Left ventricle myocardium inferior (tissue), 1 donor: Measurements from ENCODE around the gene RGS6. TPM values are rescaled to one million over a fixed set of nuclear protein-coding genes. Genes with fewer than 3 reads are reported as not detected.
"Not testable (repeated sequence)": the region's sequence is repeated elsewhere in the genome, so short reads cannot be mapped to it uniquely, and the experiment has no call there.

Experiments
- DNase-seq: peaks from one replicate; pipeline ENCODE4 v3.0.0-alpha.2; 2020
- H3K27ac ChIP-seq: fragments of 200-600 bp; replicated peaks from 2 replicates; pipeline ENCODE4 v1.8.0; 2021
- H3K27me3 ChIP-seq: fragments of 200-600 bp; 2 replicates; pipeline ENCODE4 v1.8.0; 2021; ENCODE audit warnings: low read depth
- H3K36me3 ChIP-seq: fragments of 200-600 bp; 2 replicates; pipeline ENCODE4 v1.8.0; 2021
- H3K4me1 ChIP-seq: fragments of 200-600 bp; 2 replicates; pipeline ENCODE4 v1.8.0; 2021
- H3K4me3 ChIP-seq: fragments of 200-600 bp; 2 replicates; pipeline ENCODE4 v1.8.0; 2021; ENCODE audit warnings: mild to moderate bottlenecking, moderate library complexity
- H3K9me3 ChIP-seq: fragments of 200-600 bp; replicated peaks from 2 replicates; pipeline ENCODE4 v1.8.0; 2021
- intact Hi-C: fragments of 100-400 bp; cut with micrococcal nuclease; formaldehyde crosslinking; loops from one replicate; pipeline ENCODE4 v1.11.0; 2022
- long read RNA-seq: library from polyadenylated mRNA; unstranded; transcript quantifications from one replicate; pipeline ENCODE4 v2.0.0, GENCODE V29; 2021
- total RNA-seq: library from RNA; stranded (reverse); fragmentation: NEBNext Ultra II Directional; extraction: Animal tissue kit (Norgen Biotek cat#: 25700); gene quantifications from one replicate; pipeline ENCODE4 v1.2.1, GENCODE V29; 2021
- TF ChIP-seq, protein P1 (sequence below): fragments of 200-600 bp; IDR thresholded peaks from 2 replicates; pipeline ENCODE4 v1.8.0; 2021; ENCODE audit warnings: antibody characterized with exemption, mild to moderate bottlenecking, borderline replicate concordance
- donor health status: DM: no; HTN: yes; CAD: no; lungs with severe emphysema.

RGS6 gene
- total RNA-seq: 23.0 TPM
- long read RNA-seq, full-length matches to known transcripts: 1 of 13 reads
- long read RNA-seq, partial matches to known transcripts: 2 of 13 reads
- long read RNA-seq, other reads (novel, unspliced or antisense): 10 of 13 reads

DNA sequence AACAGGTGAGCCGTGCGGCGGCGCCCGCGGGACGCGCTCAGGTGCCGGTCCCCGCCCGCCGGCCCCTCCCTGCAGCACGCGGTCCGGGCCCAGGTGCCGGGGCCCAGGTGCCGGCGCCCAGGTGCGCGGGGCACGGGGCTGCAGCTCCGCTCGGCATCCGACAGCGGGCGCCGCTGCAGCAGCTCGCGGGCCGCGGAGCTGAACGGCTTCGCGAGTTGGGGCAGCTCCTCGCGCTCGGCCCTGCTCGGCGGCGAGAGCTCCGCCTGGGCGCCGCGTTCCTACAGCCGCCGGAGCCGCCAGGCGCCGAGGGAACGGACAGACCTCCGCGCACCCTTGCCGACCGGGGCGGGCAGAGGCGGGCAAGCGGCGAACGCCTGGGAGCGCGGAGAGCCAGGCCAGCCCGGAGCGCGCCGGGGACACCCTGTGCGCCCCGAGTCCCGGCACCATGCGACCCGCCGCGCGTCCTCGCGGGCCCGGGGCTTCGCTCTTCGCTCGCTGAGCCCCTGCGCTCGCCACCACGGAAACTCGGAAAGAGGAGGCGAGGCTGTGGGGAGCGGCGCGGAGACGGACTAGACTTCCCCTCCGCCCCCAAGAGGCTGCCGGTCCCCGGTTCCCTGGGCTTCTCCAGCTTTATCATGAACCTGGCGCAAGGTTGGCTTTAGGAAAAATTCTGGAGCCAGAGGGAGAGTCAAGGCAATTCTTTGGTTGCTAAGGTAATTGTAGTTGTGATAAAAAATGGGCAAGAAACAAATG is at the start of gene RGS6:
Gene RGS6, plus strand, starts transcription at position 201 of the 753 bp plus-strand sequence.
- TF ChIP-seq, protein P1, sequence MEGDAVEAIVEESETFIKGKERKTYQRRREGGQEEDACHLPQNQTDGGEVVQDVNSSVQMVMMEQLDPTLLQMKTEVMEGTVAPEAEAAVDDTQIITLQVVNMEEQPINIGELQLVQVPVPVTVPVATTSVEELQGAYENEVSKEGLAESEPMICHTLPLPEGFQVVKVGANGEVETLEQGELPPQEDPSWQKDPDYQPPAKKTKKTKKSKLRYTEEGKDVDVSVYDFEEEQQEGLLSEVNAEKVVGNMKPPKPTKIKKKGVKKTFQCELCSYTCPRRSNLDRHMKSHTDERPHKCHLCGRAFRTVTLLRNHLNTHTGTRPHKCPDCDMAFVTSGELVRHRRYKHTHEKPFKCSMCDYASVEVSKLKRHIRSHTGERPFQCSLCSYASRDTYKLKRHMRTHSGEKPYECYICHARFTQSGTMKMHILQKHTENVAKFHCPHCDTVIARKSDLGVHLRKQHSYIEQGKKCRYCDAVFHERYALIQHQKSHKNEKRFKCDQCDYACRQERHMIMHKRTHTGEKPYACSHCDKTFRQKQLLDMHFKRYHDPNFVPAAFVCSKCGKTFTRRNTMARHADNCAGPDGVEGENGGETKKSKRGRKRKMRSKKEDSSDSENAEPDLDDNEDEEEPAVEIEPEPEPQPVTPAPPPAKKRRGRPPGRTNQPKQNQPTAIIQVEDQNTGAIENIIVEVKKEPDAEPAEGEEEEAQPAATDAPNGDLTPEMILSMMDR: peak; percentile 60
- Histone ChIP-seq H3K9me3 (no peaks in the 10 kb centered on the region), H3K4me3 (peak within 1 kb of the TSS; percentile 77), H3K36me3 (no peaks in the 10 kb centered on the region), H3K27ac (peak within 1 kb of the TSS; percentile 70), H3K4me1 (peaks cover 34% of the 10 kb centered on the region), H3K27me3 (peaks cover 31% of the 10 kb centered on the region)
- peak; percentile 34 for DNase-seq
- intact Hi-C loops: loop anchor here (10.0 kb wide), 2 partner anchors 362 to 492 kb away; no protein-coding TSS in a partner anchor

DNA sequence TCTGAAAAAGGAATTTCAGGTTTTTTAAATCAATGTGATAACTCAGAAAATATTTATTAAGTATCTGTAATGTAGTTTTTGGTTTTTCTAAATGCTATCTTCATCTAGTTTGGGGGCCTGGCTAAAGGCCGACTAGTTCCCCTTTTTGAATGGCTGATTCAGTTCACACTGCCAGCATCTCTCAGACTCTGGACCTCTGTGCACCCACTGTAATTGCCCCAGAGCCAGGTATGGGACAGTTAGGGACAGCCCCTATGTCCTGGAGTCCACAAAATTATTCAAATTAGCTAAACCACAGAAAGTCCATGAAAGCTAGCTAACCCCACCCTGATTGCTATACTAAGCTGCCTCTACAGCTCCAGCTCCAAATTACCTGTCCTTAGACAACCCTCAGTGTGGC is 49.1 kb upstream of the RGS6 start:
- H3K36me3 ChIP-seq: no peaks in the 10 kb centered on the region
- no peak overlapping the region for H3K27ac ChIP-seq
- peaks cover 31% of the 10 kb centered on the region for H3K9me3 ChIP-seq
- no peaks in the 10 kb centered on the region for H3K27me3 ChIP-seq
- no peak for DNase-seq
- intact Hi-C loops: no loop called here
- TF ChIP-seq, protein P1: no peak
- H3K4me3 ChIP-seq: no peak overlapping the region
- H3K4me1 ChIP-seq: no peaks in the 10 kb centered on the region

DNA sequence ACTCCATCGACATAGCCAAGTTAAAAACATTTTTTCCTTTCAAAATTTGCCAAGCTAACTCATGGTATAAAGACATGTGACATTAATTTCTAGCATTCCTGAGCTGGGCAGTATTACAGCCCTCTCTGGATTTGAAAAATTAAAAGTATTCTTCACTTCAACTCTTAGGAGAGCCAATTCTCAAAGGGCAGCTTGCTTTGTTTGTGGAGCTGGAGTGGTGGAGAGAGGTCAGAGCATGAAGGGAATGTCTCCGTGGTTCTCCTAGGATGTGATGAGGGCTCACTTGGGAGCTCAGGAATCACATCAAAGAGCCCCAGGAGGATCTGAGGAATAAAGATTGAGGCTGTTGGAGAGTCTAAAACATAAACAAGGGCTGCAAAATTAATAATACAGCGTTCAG is 46.9 kb upstream of the RGS6 start:
- TF ChIP-seq, protein P1: no peak
- intact Hi-C loops: no loop called here
- H3K36me3 ChIP-seq: no peaks in the 10 kb centered on the region

DNA sequence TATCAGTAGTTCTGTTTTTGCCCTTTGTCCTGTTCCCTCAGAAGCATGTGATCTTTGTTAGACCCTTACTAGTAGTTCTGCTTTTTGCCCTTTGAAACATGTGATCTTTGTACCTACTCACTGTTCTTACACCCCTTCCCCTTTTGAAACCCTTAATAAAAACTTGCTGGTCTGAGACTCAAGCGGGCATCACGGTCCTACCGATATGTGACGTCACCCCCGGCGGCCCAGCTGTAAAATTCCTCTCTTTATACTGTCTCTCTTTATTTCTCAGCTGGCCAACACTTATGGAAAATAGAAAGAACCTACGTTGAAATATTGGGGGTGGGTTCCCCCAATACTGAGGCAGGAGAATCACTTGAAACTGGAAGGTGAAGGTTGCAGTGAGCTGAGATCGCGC is 44.4 kb upstream of the RGS6 start:
- DNase-seq, H3K27me3 ChIP-seq, intact Hi-C loops, H3K4me1 ChIP-seq, H3K36me3 ChIP-seq, H3K4me3 ChIP-seq, H3K27ac ChIP-seq: not testable (repeated sequence)
- H3K9me3 ChIP-seq: peaks cover 21% of the 10 kb centered on the region

More for the DNA sequence above, 46.9 kb upstream of the RGS6 start:
- H3K27ac ChIP-seq: no peak overlapping the region
- H3K9me3 ChIP-seq: peaks cover 23% of the 10 kb centered on the region
- H3K4me3 ChIP-seq: no peak overlapping the region
- H3K4me1 ChIP-seq: no peaks in the 10 kb centered on the region
- no peaks in the 10 kb centered on the region for H3K27me3 ChIP-seq
- no peak for DNase-seq

DNA sequence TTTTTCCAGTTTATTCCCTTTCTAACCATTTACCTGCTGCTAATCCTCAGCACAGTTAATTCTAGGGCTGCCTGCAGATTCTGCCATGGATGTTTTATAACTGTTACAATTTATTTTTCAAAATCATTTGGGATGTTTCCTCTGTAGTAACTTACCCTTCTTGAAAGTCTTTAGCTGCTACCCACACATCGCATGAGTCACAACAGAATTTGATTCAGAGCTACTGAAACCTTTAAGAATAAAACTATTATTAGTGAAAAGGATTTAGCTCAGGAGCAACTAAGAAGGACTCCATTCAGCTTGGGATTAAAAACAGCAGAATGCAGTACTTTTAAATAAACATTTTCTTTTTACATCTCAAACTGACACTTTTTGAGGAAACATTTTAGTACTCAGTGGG is 41.7 kb upstream of the RGS6 start:
- Histone ChIP-seq H3K4me3 (no peak overlapping the region), H3K36me3 (no peaks in the 10 kb centered on the region), H3K9me3 (peaks cover 21% of the 10 kb centered on the region), H3K27me3 (no peaks in the 10 kb centered on the region), H3K4me1 (no peaks in the 10 kb centered on the region), H3K27ac (no peak overlapping the region)
- TF ChIP-seq, protein P1: no peak
- no peak for DNase-seq
- intact Hi-C loops: no loop called here

DNA sequence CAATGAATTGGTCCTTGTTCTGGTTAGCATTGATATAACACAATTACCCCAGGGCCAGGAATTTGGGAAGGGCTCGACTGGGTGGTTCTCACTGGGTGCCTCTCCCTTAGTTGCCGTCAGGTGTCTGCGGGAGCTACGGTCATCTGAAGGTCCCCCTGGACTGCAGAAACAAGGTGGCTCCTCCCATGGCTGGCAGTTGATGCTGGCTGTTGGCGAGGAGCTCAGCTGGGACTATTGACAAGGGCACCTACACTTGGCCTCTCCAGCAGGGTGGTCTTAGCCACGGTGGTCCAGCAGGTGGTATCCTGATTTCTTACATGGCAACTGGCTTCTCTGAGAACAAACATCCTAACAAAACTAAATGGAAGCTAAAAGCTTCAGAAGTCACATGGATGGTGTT is 41.0 kb upstream of the RGS6 start:
- Histone ChIP-seq H3K4me3 (no peak overlapping the region), H3K9me3 (peaks cover 21% of the 10 kb centered on the region), H3K27me3 (no peaks in the 10 kb centered on the region), H3K4me1 (no peaks in the 10 kb centered on the region), H3K27ac (no peak overlapping the region), H3K36me3 (no peaks in the 10 kb centered on the region)
- TF ChIP-seq, protein P1: no peak
- DNase-seq: no peak
- intact Hi-C loops: no loop called here
